Measurements from ENCODE around the gene STK11IP. TPM values are rescaled to one million over a fixed set of nuclear protein-coding genes. Genes with fewer than 3 reads are reported as not detected.

The STK11IP gene
- total RNA-seq, 3 donors from 2014 or later: 34.6 to 42.0 (median 39.6) TPM

GRCh38 chr2:219609149-219609750, 11.6 kb downstream of the STK11IP start:
- no peaks in the 10 kb centered on the region for H3K9me3 ChIP-seq
- H3K4me1 ChIP-seq (ENCODE audit: low read depth): no peaks in the 10 kb centered on the region
- intact Hi-C loops (cut with DNase I, micrococcal nuclease): no loop called here
- no peak for ATAC-seq
- no peaks in the 10 kb centered on the region for H3K36me3 ChIP-seq (ENCODE audit: low read depth)
- TF ChIP-seq, protein P1, sequence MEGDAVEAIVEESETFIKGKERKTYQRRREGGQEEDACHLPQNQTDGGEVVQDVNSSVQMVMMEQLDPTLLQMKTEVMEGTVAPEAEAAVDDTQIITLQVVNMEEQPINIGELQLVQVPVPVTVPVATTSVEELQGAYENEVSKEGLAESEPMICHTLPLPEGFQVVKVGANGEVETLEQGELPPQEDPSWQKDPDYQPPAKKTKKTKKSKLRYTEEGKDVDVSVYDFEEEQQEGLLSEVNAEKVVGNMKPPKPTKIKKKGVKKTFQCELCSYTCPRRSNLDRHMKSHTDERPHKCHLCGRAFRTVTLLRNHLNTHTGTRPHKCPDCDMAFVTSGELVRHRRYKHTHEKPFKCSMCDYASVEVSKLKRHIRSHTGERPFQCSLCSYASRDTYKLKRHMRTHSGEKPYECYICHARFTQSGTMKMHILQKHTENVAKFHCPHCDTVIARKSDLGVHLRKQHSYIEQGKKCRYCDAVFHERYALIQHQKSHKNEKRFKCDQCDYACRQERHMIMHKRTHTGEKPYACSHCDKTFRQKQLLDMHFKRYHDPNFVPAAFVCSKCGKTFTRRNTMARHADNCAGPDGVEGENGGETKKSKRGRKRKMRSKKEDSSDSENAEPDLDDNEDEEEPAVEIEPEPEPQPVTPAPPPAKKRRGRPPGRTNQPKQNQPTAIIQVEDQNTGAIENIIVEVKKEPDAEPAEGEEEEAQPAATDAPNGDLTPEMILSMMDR (IDR thresholded peaks at IDR 0.05): no peak
- DNase-seq: no peak
- no peak overlapping the region for H3K4me3 ChIP-seq

DNA sequence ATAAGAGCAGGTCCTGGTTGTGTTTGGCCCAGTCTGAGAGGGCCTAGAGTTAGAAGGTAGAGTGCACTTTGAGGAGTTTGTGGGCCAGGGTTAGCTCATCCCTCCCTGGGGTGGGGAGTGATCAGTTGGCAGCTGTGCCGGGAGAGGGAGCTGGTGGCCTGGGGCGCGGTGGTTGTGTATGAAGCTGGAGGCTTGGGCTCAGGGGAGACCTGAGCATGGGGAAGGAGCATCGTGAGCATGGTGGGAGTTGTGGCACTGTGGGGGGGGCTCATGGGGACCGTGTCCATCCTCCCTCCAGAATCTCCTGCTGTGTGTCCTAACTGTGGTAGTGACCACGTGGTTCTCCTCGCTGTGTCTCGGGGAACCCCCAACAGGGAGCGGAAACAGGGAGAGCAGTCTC, 13.6 kb downstream of the STK11IP start:
- ATAC-seq (no peak), DNase-seq (no peak)
- TF ChIP-seq, protein P1 (IDR thresholded peaks at IDR 0.05): no peak
- Histone ChIP-seq H3K4me3 (no peak overlapping the region), H3K9me3 (no peaks in the 10 kb centered on the region), H3K36me3 (ENCODE audit: low read depth) (no peaks in the 10 kb centered on the region), H3K4me1 (ENCODE audit: low read depth) (no peaks in the 10 kb centered on the region)
- intact Hi-C loops (cut with DNase I, micrococcal nuclease): no loop called here

DNA sequence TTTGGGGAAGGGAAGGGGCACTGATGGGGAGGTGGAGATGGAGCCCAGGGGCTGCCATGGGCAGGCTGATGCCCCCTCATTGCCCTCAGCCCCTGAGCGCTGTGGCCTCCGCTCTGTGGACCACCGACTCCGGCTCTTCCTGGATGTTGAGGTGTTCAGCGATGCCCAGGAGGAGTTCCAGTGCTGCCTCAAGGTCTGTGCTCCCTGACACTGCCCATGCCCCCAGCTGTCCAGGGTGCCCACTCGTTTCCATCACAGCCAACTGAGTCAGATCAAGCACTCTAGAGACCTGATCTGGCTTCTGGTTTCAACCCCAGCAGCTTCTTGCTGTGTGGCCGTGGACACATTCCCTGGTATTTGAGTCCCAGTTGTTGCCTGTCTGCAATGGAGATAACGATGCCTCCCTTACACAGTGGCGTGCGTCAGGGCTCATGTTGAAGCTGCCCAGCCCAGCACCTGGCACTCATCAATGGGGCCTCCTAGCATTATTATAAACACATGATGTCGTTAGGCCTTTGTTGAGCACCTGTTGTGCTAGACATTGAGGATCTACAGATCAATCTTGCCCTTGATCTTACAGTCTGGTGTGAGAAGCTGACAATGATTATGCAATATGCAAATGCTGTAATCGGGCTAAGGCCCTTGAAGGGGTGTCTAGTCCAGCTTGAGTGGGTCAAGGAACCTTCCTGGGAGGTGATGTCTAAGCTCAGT, 14.4 kb downstream of the STK11IP start:
- Histone ChIP-seq H3K36me3 (ENCODE audit: low read depth) (no peaks in the 10 kb centered on the region), H3K4me1 (ENCODE audit: low read depth) (no peaks in the 10 kb centered on the region), H3K9me3 (no peaks in the 10 kb centered on the region), H3K4me3 (no peak overlapping the region)
- ATAC-seq (no peak), DNase-seq (no peak)
- TF ChIP-seq, protein P1 (IDR thresholded peaks at IDR 0.05): no peak
- intact Hi-C loops (cut with DNase I, micrococcal nuclease): no loop called here

- DNase-seq (no peak), ATAC-seq (peak; percentile 27)
- no peaks in the 10 kb centered on the region for H3K9me3 ChIP-seq
- H3K36me3 ChIP-seq (ENCODE audit: low read depth): no peaks in the 10 kb centered on the region
- H3K4me3 ChIP-seq: no peak overlapping the region
- no peaks in the 10 kb centered on the region for H3K4me1 ChIP-seq (ENCODE audit: low read depth)
- intact Hi-C loops (cut with DNase I, micrococcal nuclease): no loop called here
- TF ChIP-seq, protein P1 (IDR thresholded peaks at IDR 0.05): no peak
Observed at GRCh38 chr2:219612577-219613286, 15.1 kb downstream of the STK11IP start.

GRCh38 chr2:219613461-219614070, 15.9 kb downstream of the STK11IP start:
- Histone ChIP-seq H3K36me3 (ENCODE audit: low read depth) (no peaks in the 10 kb centered on the region), H3K4me3 (no peak overlapping the region), H3K9me3 (no peaks in the 10 kb centered on the region), H3K4me1 (ENCODE audit: low read depth) (no peaks in the 10 kb centered on the region)
- DNase-seq (no peak), ATAC-seq (no peak)
- intact Hi-C loops (cut with DNase I, micrococcal nuclease): no loop called here
- TF ChIP-seq, protein P1 (IDR thresholded peaks at IDR 0.05): no peak
